Fibroblast of skin of left biceps (primary cell): Measurements from ENCODE around the gene C16orf96.
"Not testable (repeated sequence)": the region's sequence is repeated elsewhere in the genome, so short reads cannot be mapped to it uniquely, and the experiment has no call there.

ENCODE experiments used
- DNase-seq, 2 experiments: peaks; one replicate each; pipeline ENCODE4 v3.0.0-alpha.2; 2013; ENCODE audit warnings: low read depth in 2 of 2

Gene C16orf96

DNA sequence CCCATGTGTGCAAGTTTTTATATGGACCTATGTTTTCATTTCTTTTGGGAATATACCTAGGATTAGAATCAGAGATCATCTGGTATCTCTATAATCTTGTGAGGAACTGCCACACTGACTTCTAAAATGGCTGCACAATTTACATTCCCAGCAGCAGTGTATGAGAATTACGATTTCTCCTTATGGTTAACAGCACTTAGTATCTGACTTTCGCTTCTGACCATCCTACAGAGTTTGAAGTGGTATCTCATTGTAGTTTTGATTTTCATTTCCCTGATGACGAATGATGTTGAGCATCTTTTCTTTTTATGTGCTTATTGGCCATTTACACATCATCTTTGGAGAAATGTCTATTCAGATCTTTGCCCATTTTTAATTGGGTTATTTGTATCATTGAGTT lies 10.0 kb downstream of the C16orf96 start:
- DNase-seq, result no peak

GRCh38 chr16:4570086-4570485 lies 13.9 kb downstream of the C16orf96 start:
- DNase-seq, result no peak

- DNase-seq, result no peak
Observed at GRCh38 chr16:4570688-4571321, 14.7 kb downstream of the C16orf96 start.

DNA sequence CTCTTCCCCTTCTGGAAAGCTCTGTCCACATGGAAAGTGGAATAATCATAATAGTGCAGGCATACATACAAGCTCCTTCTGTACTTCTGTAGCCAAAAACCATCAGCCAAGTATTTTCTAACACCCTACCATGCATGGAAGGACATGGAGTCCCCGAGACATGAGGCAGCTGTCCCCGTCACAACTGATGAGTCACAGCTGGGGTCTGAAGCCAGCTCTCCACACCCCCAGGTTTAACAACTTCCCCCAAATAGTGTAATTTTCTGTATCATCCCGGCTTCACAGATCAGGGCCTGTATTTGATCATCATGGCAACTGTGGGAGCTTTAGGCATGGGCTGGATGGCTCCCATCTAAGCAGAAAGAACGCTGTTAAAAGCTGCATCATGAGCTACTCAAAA lies 16.6 kb downstream of the C16orf96 start:
- no peak for DNase-seq

DNA sequence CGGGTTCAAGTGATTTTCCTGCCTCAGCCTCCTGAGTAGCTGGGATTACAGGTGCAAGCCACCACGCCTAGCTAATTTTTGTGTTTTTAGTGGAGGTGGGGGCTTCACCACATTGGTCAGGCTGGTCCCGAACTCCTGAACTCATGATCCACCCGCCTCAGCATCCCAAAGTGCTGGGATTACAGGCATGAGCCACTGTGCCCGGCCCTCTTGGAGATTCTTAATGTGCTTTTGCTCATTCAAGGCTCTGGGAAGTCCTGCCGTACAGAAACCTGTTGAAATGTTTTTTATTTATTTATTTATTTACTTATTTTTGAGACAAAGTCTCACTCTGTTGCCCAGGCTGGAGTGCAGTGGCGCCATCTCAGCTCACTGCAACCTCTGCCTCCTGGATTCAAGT lies 17.8 kb downstream of the C16orf96 start:
- not testable (repeated sequence) for DNase-seq

GRCh38 chr16:4574919-4575705 lies 19.0 kb downstream of the C16orf96 start:
- no peak for DNase-seq

DNA sequence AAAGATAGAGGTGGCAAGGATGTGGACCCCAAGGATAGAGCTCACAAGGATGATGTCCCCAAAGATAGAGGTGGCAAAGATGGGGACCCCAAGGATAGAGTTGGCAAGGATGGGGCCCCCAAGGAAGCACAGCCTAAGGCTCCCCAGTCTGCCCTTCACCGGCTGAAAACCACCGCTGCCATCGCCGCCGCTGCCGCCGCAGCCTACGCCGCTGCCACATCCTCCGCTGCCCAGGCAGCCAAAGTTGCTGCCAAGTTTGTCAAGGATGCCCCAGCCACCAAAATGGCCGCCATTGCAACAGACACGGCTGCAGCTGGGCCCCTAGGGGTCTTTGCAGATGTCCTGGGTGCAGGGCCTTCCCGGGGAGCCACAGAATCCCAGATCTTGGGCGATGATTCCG lies 19.9 kb downstream of the C16orf96 start:
- no peak for DNase-seq

DNA sequence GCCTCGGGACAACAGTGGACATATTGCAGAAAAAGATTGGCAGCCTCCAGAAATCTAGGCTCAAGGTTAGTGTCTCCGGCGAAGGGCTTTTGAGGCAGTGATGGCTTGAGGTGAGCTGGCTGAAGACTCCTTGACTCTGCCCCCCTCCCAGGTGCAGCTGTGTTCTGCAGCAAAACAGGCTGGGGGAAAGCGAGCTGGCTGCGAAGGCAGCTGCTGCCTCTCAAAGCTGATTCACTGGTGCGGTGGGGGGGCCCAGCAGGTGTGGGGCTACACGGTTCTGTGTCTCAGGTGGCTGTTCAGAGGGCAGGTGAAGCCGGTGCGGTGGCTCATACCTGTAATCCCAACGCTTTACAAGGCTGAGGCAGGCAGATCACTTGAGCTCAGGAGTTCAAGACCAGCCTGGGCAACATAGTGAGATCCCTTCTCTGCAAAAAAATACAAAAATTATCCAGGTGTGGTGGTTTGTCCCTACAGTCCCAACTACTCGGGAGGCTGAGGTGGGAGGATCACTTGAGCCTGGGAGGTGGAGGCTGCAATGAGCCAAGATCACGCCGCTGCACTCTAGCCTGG lies 22.9 kb downstream of the C16orf96 start:
- DNase-seq, result no peak

- DNase-seq, result no peak
Observed at GRCh38 chr16:4580250-4580649, 24.1 kb downstream of the C16orf96 start.

GRCh38 chr16:4583906-4584305 lies 27.8 kb downstream of the C16orf96 start:
- DNase-seq, result no peak

GRCh38 chr16:4586291-4586690 lies 30.2 kb downstream of the C16orf96 start:
- DNase-seq, result no peak

GRCh38 chr16:4588386-4588785 lies 32.2 kb downstream of the C16orf96 start:
- DNase-seq, result no peak

DNA sequence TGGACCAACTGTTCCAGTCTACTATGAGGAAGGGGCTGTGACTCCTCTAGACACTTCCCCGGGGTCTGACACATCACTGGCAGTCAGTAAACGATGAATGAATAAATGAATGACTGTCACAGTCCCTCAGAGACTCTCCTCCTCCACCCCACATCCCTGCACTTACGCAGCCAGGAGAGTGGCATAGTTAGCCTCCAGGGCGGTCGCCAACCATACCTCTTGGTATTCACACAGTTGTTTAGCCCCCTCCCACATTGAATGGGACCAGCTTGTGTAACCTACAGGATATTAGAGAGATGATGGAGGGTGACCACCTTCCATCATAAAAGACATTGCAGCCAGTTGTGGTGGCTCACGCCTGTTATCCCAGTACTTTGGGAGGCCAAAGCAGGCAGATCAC lies 32.8 kb downstream of the C16orf96 start:
- DNase-seq, result no peak

GRCh38 chr16:4591191-4591590 lies 35.1 kb downstream of the C16orf96 start:
- DNase-seq, result no peak

- no peak for DNase-seq
Observed at GRCh38 chr16:4591706-4592470, 35.7 kb downstream of the C16orf96 start.

- no peak for DNase-seq
Observed at GRCh38 chr16:4593086-4593485, 36.9 kb downstream of the C16orf96 start.

DNA sequence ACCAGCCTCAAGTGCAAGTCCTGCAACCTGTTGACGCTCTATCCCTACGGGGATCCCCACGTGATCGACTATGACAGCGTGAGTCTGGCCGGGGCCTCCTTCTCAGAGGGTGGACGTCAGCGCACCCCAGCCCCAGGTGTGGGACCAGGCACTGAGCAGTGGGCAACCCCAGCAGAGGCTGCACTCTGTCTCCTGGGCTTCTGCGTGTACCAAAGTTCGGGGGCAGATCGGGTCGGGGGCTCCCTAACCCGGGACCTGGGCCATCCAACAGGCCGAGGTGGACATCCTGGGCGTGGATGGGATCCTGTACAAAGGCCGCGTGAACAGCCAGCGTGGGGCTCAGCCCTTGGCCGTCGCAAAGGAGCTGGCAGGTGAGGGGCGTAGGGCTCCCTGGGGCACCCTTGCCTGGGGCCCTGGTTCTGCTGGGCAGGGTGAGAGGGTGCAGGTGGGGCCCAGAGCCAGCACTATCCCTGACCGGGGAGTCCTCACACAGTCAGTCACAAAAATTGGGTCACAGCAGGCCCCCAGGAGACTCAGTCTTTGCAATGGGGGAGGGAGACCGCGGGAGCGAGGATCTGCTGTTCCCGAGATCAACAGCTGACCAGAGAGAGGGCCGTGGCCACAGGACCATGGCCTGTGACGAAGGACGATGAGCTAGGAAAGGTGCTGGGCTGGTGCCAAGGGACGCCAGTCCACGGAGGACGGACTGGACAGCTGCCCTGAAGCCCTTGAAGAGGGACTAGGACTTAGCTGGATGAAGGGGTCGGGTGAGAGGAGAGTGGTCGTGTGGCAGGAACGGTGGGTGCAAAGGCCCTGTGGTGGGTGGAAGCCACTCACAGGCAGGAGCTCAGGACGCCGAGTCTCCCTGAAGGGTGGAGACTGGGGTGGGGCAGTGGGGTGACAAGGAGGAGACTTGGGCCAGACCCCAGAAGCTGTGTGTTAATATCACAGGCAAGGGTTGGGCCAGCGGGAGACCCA lies 38.6 kb downstream of the C16orf96 start:
- no peak for DNase-seq

GRCh38 chr16:4597174-4597573 lies 41.0 kb downstream of the C16orf96 start:
- no peak for DNase-seq

DNA sequence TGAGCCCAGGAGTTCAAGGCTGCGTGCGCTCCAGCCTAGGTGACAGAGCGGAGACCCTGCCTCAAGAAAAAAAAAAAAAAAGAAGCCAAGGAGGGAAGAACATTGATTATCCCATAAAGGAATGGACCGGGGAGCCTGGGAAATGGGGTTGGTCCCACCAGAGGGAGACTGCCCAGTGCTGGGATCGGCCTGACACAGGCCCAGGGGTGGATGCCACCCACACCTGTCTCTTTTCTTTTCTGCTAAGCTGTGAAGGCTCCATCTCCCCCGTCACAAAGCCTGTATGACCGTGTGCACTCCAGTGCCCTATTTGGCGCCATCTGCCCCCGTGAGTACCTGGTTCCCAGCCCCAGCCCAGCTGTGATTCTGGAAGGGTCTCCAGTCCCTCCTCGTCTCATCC lies 42.9 kb downstream of the C16orf96 start:
- no peak for DNase-seq

DNA sequence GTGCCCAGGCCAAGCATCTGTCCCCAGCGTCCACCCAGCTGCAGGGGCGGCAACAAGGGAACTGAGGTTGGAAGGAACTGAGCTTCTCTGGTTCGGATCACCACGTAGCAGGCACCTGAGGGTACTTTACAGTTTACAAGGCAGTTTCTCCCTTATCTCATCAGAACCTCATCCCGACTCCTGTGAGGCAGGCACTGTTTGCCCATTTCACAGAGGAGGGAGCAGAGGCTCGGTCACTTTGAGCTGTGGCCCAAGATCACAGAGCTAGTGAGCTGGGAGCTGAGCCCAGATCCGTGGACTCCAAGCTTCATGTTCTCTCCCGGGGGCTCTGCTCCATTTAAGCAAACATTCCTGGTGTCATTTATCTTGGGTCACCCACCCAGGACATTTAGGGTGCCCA lies 43.4 kb downstream of the C16orf96 start:
- DNase-seq, result no peak
